ENCODE data around the gene RABGAP1L. TPM values are rescaled to one million over a fixed set of nuclear protein-coding genes. Genes with fewer than 3 reads are reported as not detected.

Gene RABGAP1L
- total and polyA plus RNA-seq, 10 of the 15 experiments (the other 5 are each of a cell fraction or from before 2014, with no cell fraction given) = 5.8 to 194 (median 113) TPM

DNA sequence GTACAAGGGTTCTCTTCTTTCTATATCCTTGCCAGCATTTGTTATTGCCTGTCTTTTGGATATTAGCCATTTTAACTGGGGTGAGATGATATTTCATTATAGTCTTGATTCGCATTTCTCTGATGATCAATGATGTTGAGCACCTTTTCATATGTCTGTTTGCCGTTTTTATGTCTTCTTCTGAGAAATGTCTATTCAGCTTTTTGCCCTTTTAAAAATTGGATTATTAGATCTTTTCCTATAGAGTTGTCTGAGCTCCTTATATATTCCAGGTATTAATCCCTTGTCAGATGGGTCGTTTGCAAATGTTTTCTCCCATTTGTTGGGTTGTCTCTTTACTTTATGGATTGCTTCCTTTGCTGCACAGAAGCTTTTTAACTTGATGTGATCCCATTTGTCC, 883.3 kb downstream of the RABGAP1L start:
- SMC1A ChIA-PET (ENCODE audit: uncharacterized antibody, unreplicated experiment) = no interaction called here
- in situ Hi-C loops (cut with MboI) = loop anchor here (5.0 kb wide), 1 partner anchor 280 kb away; no protein-coding TSS in a partner anchor
- TF ChIP-seq HDAC2 (IDR thresholded peaks at IDR 0.05) (no peak), EP300 (IDR thresholded peaks at IDR 0.05; ENCODE audit: borderline replicate concordance in 1 of 2, control insufficient read depth in 1 of 2, low read depth in 2 of 2, low read length in 2 of 2) (no peak), FOS (IDR thresholded peaks at IDR 0.05; ENCODE audit: borderline replicate concordance, extremely low read depth, insufficient read length) (no peak), CHD4 (IDR thresholded peaks at IDR 0.05) (no peak), ZNF24 (IDR thresholded peaks at IDR 0.05) (no peak), SREBF1 (IDR thresholded peaks at IDR 0.05; ENCODE audit: low read length) (no peak), HCFC1 (IDR thresholded peaks at IDR 0.05; ENCODE audit: low read length) (no peak), TCF7 (IDR thresholded peaks at IDR 0.05; ENCODE audit: borderline replicate concordance) (no peak), SUPT20H (IDR thresholded peaks at IDR 0.05; ENCODE audit: borderline replicate concordance, control insufficient read depth, low read depth, low read length) (no peak), ZNF217 (IDR thresholded peaks at IDR 0.05) (no peak), RFX5 (IDR thresholded peaks at IDR 0.05; ENCODE audit: low read depth, low read length) (no peak)
- TF ChIP-seq, protein P1, sequence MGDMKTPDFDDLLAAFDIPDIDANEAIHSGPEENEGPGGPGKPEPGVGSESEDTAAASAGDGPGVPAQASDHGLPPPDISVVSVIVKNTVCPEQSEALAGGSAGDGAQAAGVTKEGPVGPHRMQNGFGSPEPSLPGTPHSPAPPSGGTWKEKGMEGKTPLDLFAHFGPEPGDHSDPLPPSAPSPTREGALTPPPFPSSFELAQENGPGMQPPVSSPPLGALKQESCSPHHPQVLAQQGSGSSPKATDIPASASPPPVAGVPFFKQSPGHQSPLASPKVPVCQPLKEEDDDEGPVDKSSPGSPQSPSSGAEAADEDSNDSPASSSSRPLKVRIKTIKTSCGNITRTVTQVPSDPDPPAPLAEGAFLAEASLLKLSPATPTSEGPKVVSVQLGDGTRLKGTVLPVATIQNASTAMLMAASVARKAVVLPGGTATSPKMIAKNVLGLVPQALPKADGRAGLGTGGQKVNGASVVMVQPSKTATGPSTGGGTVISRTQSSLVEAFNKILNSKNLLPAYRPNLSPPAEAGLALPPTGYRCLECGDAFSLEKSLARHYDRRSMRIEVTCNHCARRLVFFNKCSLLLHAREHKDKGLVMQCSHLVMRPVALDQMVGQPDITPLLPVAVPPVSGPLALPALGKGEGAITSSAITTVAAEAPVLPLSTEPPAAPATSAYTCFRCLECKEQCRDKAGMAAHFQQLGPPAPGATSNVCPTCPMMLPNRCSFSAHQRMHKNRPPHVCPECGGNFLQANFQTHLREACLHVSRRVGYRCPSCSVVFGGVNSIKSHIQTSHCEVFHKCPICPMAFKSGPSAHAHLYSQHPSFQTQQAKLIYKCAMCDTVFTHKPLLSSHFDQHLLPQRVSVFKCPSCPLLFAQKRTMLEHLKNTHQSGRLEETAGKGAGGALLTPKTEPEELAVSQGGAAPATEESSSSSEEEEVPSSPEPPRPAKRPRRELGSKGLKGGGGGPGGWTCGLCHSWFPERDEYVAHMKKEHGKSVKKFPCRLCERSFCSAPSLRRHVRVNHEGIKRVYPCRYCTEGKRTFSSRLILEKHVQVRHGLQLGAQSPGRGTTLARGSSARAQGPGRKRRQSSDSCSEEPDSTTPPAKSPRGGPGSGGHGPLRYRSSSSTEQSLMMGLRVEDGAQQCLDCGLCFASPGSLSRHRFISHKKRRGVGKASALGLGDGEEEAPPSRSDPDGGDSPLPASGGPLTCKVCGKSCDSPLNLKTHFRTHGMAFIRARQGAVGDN (IDR thresholded peaks at IDR 0.05) = no peak
- TF ChIP-seq, protein P2, sequence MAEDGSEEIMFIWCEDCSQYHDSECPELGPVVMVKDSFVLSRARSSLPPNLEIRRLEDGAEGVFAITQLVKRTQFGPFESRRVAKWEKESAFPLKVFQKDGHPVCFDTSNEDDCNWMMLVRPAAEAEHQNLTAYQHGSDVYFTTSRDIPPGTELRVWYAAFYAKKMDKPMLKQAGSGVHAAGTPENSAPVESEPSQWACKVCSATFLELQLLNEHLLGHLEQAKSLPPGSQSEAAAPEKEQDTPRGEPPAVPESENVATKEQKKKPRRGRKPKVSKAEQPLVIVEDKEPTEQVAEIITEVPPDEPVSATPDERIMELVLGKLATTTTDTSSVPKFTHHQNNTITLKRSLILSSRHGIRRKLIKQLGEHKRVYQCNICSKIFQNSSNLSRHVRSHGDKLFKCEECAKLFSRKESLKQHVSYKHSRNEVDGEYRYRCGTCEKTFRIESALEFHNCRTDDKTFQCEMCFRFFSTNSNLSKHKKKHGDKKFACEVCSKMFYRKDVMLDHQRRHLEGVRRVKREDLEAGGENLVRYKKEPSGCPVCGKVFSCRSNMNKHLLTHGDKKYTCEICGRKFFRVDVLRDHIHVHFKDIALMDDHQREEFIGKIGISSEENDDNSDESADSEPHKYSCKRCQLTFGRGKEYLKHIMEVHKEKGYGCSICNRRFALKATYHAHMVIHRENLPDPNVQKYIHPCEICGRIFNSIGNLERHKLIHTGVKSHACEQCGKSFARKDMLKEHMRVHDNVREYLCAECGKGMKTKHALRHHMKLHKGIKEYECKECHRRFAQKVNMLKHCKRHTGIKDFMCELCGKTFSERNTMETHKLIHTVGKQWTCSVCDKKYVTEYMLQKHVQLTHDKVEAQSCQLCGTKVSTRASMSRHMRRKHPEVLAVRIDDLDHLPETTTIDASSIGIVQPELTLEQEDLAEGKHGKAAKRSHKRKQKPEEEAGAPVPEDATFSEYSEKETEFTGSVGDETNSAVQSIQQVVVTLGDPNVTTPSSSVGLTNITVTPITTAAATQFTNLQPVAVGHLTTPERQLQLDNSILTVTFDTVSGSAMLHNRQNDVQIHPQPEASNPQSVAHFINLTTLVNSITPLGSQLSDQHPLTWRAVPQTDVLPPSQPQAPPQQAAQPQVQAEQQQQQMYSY (CRISPR knock-in tag; IDR thresholded peaks at IDR 0.05) = no peak
- TF ChIP-seq, protein P3, sequence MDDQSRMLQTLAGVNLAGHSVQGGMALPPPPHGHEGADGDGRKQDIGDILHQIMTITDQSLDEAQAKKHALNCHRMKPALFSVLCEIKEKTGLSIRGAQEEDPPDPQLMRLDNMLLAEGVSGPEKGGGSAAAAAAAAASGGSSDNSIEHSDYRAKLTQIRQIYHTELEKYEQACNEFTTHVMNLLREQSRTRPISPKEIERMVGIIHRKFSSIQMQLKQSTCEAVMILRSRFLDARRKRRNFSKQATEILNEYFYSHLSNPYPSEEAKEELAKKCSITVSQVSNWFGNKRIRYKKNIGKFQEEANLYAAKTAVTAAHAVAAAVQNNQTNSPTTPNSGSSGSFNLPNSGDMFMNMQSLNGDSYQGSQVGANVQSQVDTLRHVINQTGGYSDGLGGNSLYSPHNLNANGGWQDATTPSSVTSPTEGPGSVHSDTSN (IDR thresholded peaks at IDR 0.05; ENCODE audit: insufficient replicate concordance, low read depth, low read length) = no peak
- TF ChIP-seq, protein P4, sequence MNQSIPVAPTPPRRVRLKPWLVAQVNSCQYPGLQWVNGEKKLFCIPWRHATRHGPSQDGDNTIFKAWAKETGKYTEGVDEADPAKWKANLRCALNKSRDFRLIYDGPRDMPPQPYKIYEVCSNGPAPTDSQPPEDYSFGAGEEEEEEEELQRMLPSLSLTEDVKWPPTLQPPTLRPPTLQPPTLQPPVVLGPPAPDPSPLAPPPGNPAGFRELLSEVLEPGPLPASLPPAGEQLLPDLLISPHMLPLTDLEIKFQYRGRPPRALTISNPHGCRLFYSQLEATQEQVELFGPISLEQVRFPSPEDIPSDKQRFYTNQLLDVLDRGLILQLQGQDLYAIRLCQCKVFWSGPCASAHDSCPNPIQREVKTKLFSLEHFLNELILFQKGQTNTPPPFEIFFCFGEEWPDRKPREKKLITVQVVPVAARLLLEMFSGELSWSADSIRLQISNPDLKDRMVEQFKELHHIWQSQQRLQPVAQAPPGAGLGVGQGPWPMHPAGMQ (IDR thresholded peaks at IDR 0.05; ENCODE audit: borderline replicate concordance) = no peak

More for the DNA sequence above, 883.3 kb downstream of the RABGAP1L start:
- ChIA-PET RAD21 (ENCODE audit: unreplicated experiment) (interaction anchor here (1.5 kb wide), 1 partner anchor 13 kb away, joined by 3 read pairs; no protein-coding TSS in a partner anchor), POLR2A (no interaction called here), CTCF (interaction anchor here (1.1 kb wide), 1 partner anchor 13 kb away, joined by 3 read pairs; no protein-coding TSS in a partner anchor)
- no peak overlapping the region for H3K4me3 ChIP-seq
- H3K4me1 ChIP-seq (ENCODE audit: control insufficient read depth, insufficient read depth, low read length) = no peaks in the 10 kb centered on the region
- H3K36me3 ChIP-seq (ENCODE audit: control insufficient read depth in 2 of 2, insufficient read depth in 2 of 2, low read length in 1 of 2) = no peaks in the 10 kb centered on the region
- no peaks in the 10 kb centered on the region for H3K79me2 ChIP-seq (ENCODE audit: control insufficient read depth, insufficient read depth, low read length)
- no peak overlapping the region for H2AFZ ChIP-seq (ENCODE audit: control insufficient read depth, low read depth, low read length)
- FAIRE-seq = no peak
- intact Hi-C loops (cut with micrococcal nuclease; ENCODE audit: unreplicated experiment) = no loop called here
- no peaks in the 10 kb centered on the region for H3K9me3 ChIP-seq (replicated peaks; ENCODE audit: control insufficient read depth, insufficient read depth, low read length)
- no TSS peak for BruUV-seq (replicated peaks)
- H3K27me3 ChIP-seq (replicated peaks in 1 of 2; ENCODE audit: control insufficient read depth in 2 of 2, insufficient read depth in 2 of 2, low read length in 1 of 2) = no peaks in the 10 kb centered on the region
- no peaks in the 10 kb centered on the region for H4K20me1 ChIP-seq (ENCODE audit: control insufficient read depth, insufficient read depth)
- no peak overlapping the region for H3K9ac ChIP-seq (ENCODE audit: control insufficient read depth, insufficient read depth, low read length)
- ATAC-seq = no peak
- no peak overlapping the region for H3K27ac ChIP-seq (ENCODE audit: control insufficient read depth, insufficient read depth)
- DNase-seq (ENCODE audit: low read depth, low spot score) = no peak
- WGBS (ENCODE audit: insufficient coverage, insufficient replicate concordance, low lambda C conversion rate, missing lambda C conversion rate) = 19% methylated on average over 3 of the region's 3 CpGs
- H3K4me2 ChIP-seq (ENCODE audit: control insufficient read depth, insufficient read depth) = no peak overlapping the region

Measured in GM12878 (cell line).